Activated T-helper 2 cell treated with anti-CD3 and anti-CD28 coated beads, Interferon-gamma antibody, Interleukin-2, Interleukin-4, amounts not matched to agents 10 μg/mL and 5 μg/mL and 100 μg/mL, durations not matched to agents 14 hours and 24 hours and 36 hours (primary cell): ENCODE data around the gene KRT73. TPM values are rescaled to one million over a fixed set of nuclear protein-coding genes. Genes with fewer than 3 reads are reported as not detected.

Experiments
- DNase-seq: peaks from one replicate; pipeline ENCODE4 v3.0.0; 2021; ENCODE audit warnings: low spot score
- H3K27ac Mint-ChIP-seq: one replicate; pipeline ENCODE4 v1.8.0; 2021; ENCODE audit warnings: mixed read lengths
- H3K27me3 Mint-ChIP-seq: one replicate; pipeline ENCODE4 v1.8.0; 2021; ENCODE audit warnings: low read depth, mixed read lengths
- H3K36me3 Mint-ChIP-seq: one replicate; pipeline ENCODE4 v1.8.0; 2021; ENCODE audit warnings: low read depth, mixed read lengths
- H3K4me1 Mint-ChIP-seq: one replicate; pipeline ENCODE4 v1.8.0; 2021; ENCODE audit warnings: low read depth, mixed read lengths
- H3K4me3 Mint-ChIP-seq: one replicate; pipeline ENCODE4 v1.8.0; 2021; ENCODE audit warnings: low read depth, mild to moderate bottlenecking, moderate library complexity, mixed read lengths
- H3K9me3 Mint-ChIP-seq: one replicate; pipeline ENCODE4 v1.8.0; 2021; ENCODE audit warnings: mixed read lengths
- intact Hi-C: fragments of 100-400 bp; cut with micrococcal nuclease; formaldehyde crosslinking; loops from one replicate; pipeline ENCODE4 v1.15.1; 2023
- total RNA-seq: library from RNA; stranded (reverse); gene quantifications from 2 replicates; pipeline ENCODE4 v1.2.3, GENCODE V29; 2022

KRT73 gene
- not detected in 2 replicates for total RNA-seq

- Mint-ChIP-seq H3K27ac (no peak within 1 kb of the TSS), H3K36me3 (no peaks in the 10 kb centered on the region), H3K9me3 (no peaks in the 10 kb centered on the region), H3K4me3 (no peak within 1 kb of the TSS), H3K27me3 (peaks cover 12% of the 10 kb centered on the region), H3K4me1 (peaks cover 24% of the 10 kb centered on the region)
- DNase-seq = no peak
- intact Hi-C loops = no loop called here
These were observed at the start of gene KRT73 for GRCh38 chr12:52618216-52618615. Gene KRT73 (minus strand): TSS chr12:52618559. CDS start chr12:52618524, 35 bp downstream.

- peaks cover 10% of the 10 kb centered on the region for H3K27me3 Mint-ChIP-seq
- intact Hi-C loops = no loop called here
- H3K27ac Mint-ChIP-seq = no peak overlapping the region
- no peak overlapping the region for H3K4me3 Mint-ChIP-seq
- H3K9me3 Mint-ChIP-seq = no peaks in the 10 kb centered on the region
- no peak for DNase-seq
- no peaks in the 10 kb centered on the region for H3K36me3 Mint-ChIP-seq
- H3K4me1 Mint-ChIP-seq = no peaks in the 10 kb centered on the region
These were observed 49.6 kb upstream of the KRT73 start for GRCh38 chr12:52667931-52668330.

DNA sequence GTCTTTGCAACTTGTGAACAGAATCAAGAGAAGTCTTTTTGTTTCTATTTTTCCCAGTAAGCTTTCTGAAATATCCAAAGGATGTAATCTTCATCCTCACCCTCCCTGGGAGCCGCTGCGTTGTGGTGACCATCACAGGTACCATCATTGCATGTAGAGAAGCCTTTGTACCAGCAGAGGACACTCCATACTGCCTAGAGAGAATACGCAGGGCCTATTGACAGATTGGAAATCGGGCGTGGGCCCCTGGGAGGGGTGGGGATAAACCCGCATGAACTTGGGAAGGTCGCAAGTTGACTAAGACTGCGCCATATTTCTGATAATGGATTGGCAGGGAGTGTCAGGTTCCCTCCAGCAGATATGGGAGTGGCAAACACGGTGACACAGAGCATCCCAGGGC lies 49.1 kb upstream of the KRT73 start:
- Mint-ChIP-seq H3K4me3 (no peak overlapping the region), H3K27me3 (peaks cover 10% of the 10 kb centered on the region), H3K36me3 (no peaks in the 10 kb centered on the region), H3K9me3 (no peaks in the 10 kb centered on the region), H3K27ac (no peak overlapping the region), H3K4me1 (peaks cover 3% of the 10 kb centered on the region)
- intact Hi-C loops = no loop called here
- no peak for DNase-seq

DNA sequence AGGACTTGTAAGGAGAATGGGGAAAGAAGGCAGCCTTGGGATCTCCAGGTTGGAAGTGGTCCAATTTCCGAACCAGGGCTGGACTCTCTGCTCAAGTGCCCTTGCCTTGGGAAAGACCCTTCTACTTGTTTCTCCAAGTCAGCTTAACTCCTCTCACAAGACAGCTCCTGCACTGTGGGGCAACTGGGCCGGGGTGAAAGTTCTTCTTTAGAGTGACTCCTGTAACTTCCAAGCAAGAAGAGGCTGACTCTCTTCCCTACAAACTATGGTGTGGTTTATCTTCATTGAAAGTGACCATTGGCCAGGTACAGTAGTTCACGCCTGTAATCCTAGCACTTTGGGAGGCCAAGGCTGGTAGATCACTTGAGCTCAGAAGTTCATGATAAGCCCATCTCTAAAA lies 48.1 kb upstream of the KRT73 start:
- intact Hi-C loops = no loop called here
- H3K4me1 Mint-ChIP-seq = peaks cover 11% of the 10 kb centered on the region
- no peak overlapping the region for H3K4me3 Mint-ChIP-seq
- DNase-seq = no peak
- no peak overlapping the region for H3K27ac Mint-ChIP-seq
- H3K27me3 Mint-ChIP-seq = peaks cover 10% of the 10 kb centered on the region
- H3K36me3 Mint-ChIP-seq = no peaks in the 10 kb centered on the region
- no peaks in the 10 kb centered on the region for H3K9me3 Mint-ChIP-seq

DNA sequence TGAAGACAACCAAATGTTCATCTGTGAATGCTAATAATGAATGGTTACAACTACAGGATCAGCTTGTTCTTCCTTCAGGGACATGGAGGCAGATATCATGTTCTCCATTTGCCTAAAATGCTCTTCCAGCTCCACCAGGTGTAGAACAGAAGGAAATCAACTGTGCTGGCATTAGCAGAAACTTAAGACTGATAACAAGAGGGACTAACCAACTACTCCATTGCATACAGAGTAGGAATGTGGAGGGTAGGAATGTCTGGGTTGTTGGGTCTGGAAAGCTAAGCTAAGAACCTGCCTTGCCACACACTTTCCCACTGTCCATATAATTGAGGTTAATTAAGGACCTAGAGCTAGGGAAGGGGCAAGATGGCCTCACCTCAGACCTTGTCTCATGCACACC lies 45.1 kb upstream of the KRT73 start:
- no peaks in the 10 kb centered on the region for H3K9me3 Mint-ChIP-seq
- intact Hi-C loops = no loop called here
- no peak for DNase-seq
- H3K4me1 Mint-ChIP-seq = peaks cover 11% of the 10 kb centered on the region
- H3K36me3 Mint-ChIP-seq = no peaks in the 10 kb centered on the region
- no peak overlapping the region for H3K27ac Mint-ChIP-seq
- peaks cover 3% of the 10 kb centered on the region for H3K27me3 Mint-ChIP-seq
- no peak overlapping the region for H3K4me3 Mint-ChIP-seq

DNA sequence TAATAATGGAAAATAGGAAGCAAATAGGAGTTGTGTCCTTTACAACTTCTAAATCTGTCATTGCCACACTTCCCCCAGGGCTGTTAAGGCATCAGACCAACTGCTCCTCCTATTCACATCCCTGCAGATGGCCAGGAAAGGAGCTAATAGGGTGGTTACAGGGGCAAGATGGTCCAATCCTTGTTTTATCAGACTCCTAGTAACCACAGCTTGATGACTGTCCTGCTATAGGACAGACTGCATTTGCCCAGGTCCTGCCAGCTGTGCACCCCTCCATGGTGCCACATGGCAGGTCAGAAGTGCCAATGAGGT lies 44.5 kb upstream of the KRT73 start:
- no peaks in the 10 kb centered on the region for H3K9me3 Mint-ChIP-seq
- H3K36me3 Mint-ChIP-seq = no peaks in the 10 kb centered on the region
- no peak overlapping the region for H3K4me3 Mint-ChIP-seq
- H3K27me3 Mint-ChIP-seq = peaks cover 2% of the 10 kb centered on the region
- H3K27ac Mint-ChIP-seq = no peak overlapping the region
- peaks cover 11% of the 10 kb centered on the region for H3K4me1 Mint-ChIP-seq
- intact Hi-C loops = no loop called here
- no peak for DNase-seq

DNA sequence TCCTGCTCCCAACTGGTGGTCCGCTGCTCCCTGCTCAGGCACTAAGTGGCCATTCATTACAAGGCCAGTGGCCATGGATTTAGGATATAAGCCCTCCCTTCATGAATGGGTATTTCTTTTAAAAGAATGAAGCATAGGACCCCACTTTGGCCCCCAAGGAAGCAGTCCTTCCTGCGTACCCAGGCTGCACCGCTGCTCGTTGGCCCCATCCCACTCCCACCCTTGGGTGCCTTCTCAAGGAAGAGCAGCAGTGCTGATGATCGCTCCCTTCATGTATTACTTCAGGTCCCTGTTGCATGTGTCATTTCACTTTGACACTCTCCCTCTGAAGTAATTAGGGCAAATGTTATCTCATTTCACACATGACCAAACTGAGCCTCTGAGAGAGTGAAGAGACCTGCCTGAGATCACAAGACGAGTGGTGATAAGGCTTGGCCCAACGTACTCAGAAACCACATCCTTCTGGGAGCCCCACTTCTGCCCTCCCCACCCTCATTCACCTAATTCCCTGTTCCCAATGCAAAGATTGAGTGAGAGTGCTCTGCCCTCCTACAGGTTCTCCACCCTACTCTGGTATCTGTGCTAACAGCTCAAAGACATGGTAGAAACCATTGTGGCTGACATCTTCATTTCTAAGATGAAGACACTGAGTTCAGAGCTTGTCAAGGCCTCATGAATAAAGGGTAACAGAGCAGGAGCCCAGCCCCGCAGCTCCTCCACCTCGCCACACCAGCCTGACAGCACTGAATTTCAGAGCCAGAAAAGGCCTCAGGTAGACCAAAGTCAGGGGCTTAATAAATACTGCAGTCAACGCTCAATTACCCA lies 43.9 kb upstream of the KRT73 start:
- H3K9me3 Mint-ChIP-seq = no peaks in the 10 kb centered on the region
- peaks cover 11% of the 10 kb centered on the region for H3K4me1 Mint-ChIP-seq
- peak overlapping the region; percentile 12 for H3K27ac Mint-ChIP-seq
- intact Hi-C loops = no loop called here
- no peaks in the 10 kb centered on the region for H3K36me3 Mint-ChIP-seq
- no peak for DNase-seq
- no peak overlapping the region for H3K4me3 Mint-ChIP-seq
- H3K27me3 Mint-ChIP-seq = peaks cover 6% of the 10 kb centered on the region

DNA sequence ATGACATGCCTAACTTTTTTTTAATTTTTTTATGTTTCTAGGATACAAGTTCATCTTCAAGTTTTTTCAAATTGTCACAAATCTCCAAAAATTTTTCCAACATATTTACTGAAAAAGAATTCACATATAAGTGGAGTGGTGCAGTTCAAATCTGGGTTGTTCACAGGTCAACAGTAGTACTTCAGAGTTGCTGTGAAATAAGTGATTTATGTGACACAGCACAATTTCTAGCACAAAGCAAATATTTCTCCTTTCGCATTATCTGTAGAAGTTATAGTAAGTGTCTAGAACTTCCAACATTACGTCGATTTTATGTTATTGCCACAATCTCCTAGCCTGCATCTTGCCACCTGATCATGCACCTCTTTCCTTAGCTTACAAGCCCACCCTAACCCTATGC lies 43.3 kb upstream of the KRT73 start:
- intact Hi-C loops = no loop called here
- peaks cover 11% of the 10 kb centered on the region for H3K4me1 Mint-ChIP-seq

DNA sequence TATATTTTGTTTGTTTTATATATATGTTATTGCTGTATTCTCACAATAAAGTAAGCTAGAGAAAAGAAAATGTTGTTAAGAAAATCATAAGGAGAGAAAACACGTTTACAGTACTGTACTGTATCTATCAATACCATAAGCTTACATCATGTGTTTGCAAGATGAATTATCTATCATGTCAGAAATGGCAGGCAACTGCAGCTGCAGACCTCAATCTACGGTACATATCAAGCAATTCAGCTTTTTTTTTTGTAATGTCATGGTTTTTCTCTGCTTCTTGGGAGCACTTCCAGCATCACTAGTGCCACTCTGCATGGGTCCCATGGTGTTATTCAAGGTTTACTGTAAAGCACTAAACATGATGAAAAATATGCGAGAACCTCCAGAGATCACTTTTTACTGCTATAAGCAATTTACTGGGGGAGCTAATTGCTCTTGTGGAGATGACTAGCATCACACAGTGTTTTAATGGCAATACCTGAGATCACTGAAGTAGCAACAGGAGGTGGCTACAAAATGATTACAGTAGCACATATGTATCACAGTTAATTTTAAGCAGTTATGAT lies 42.7 kb upstream of the KRT73 start:
- peaks cover 11% of the 10 kb centered on the region for H3K4me1 Mint-ChIP-seq
- H3K27ac Mint-ChIP-seq = no peak overlapping the region
- H3K27me3 Mint-ChIP-seq = peaks cover 10% of the 10 kb centered on the region
- no peaks in the 10 kb centered on the region for H3K36me3 Mint-ChIP-seq
- H3K9me3 Mint-ChIP-seq = no peaks in the 10 kb centered on the region
- intact Hi-C loops = no loop called here
- no peak for DNase-seq
- H3K4me3 Mint-ChIP-seq = no peak overlapping the region

More for the DNA sequence above, 43.3 kb upstream of the KRT73 start:
- H3K36me3 Mint-ChIP-seq = no peaks in the 10 kb centered on the region
- no peaks in the 10 kb centered on the region for H3K9me3 Mint-ChIP-seq
- no peak for DNase-seq
- H3K27ac Mint-ChIP-seq = no peak overlapping the region
- H3K4me3 Mint-ChIP-seq = no peak overlapping the region
- H3K27me3 Mint-ChIP-seq = peaks cover 6% of the 10 kb centered on the region

- Mint-ChIP-seq H3K9me3 (no peaks in the 10 kb centered on the region), H3K27ac (no peak overlapping the region), H3K4me1 (peaks cover 11% of the 10 kb centered on the region), H3K27me3 (peaks cover 14% of the 10 kb centered on the region), H3K36me3 (no peaks in the 10 kb centered on the region), H3K4me3 (no peak overlapping the region)
- no peak for DNase-seq
- intact Hi-C loops = no loop called here
These were observed 41.6 kb upstream of the KRT73 start for GRCh38 chr12:52659951-52660350.

DNA sequence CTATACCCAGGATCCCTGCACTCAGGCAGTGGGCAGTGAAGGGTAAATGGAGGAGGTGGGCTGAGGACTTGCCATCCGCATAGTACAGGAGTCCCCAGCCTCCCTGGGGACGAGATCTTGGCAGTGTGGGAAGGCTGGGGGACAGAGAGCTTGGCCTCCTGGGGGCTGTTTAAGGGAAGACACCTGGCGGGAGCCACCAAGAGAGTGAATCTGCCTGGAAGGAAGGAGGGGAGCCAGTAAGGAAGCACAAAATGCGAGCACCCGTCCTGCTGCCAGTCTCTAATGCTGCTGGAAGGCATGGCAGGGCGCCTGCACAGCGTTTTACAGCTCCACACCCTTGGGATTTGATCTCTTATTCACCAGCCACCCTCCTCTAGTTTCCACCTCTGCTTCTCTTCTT lies 41.0 kb upstream of the KRT73 start:
- Mint-ChIP-seq H3K9me3 (no peaks in the 10 kb centered on the region), H3K27ac (no peak overlapping the region)

DNA sequence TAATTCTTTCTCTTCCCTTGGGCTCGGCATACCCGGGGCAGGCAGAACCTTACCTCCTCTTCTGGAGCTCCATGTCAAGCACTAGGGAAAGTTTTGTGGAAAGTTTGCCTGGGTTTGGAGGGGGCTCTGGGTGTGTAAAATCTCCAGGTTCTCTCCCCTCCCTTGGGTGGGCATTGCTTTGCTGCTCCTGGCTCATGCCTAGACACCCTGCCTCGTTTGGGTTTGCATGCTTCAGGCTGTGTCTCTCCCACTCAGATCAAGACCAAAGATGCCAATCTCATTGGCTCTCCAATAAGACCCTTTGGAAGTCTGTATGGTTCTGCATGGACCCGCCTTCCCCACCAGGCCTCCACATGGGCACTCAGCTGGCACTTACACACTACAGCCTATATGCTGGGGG lies 39.8 kb upstream of the KRT73 start:
- Mint-ChIP-seq H3K4me3 (no peak overlapping the region), H3K36me3 (no peaks in the 10 kb centered on the region), H3K27me3 (peaks cover 19% of the 10 kb centered on the region), H3K9me3 (no peaks in the 10 kb centered on the region), H3K4me1 (peaks cover 11% of the 10 kb centered on the region), H3K27ac (no peak overlapping the region)
- intact Hi-C loops = no loop called here
- no peak for DNase-seq

More for the DNA sequence above, 41.0 kb upstream of the KRT73 start:
- Mint-ChIP-seq H3K27me3 (peaks cover 16% of the 10 kb centered on the region), H3K4me1 (peaks cover 11% of the 10 kb centered on the region), H3K4me3 (no peak overlapping the region), H3K36me3 (no peaks in the 10 kb centered on the region)
- no peak for DNase-seq
- intact Hi-C loops = no loop called here

GRCh38 chr12:52657250-52657902 lies 39.0 kb upstream of the KRT73 start:
- Mint-ChIP-seq H3K4me3 (no peak overlapping the region), H3K27me3 (peaks cover 19% of the 10 kb centered on the region), H3K4me1 (peaks cover 8% of the 10 kb centered on the region), H3K9me3 (no peaks in the 10 kb centered on the region), H3K27ac (no peak overlapping the region), H3K36me3 (no peaks in the 10 kb centered on the region)
- intact Hi-C loops = no loop called here
- no peak for DNase-seq
